H9 (cell line): Measurements from ENCODE around the gene TNRC18. TPM values are rescaled to one million over a fixed set of nuclear protein-coding genes. Genes with fewer than 3 reads are reported as not detected.

ENCODE experiments used
- DNase-seq: peaks from one replicate; pipeline ENCODE4 v3.0.0-alpha.2; 2017
- H2AFZ ChIP-seq: one replicate; pipeline ENCODE4 v1.6.1; 2013; ENCODE audit warnings: mild to moderate bottlenecking, low read length, control low read depth, moderate library complexity
- H2AK5ac ChIP-seq: 2 replicates; pipeline ENCODE4 v1.6.1; 2013; ENCODE audit warnings: low read length, control low read depth, mixed read lengths; ENCODE audit not compliant: insufficient read length
- H2BK120ac ChIP-seq: one replicate; pipeline ENCODE4 v1.6.1; 2013; ENCODE audit warnings: low read depth, mild to moderate bottlenecking, low read length, control low read depth, inconsistent platforms; ENCODE audit not compliant: poor library complexity, severe bottlenecking
- H2BK12ac ChIP-seq: 2 replicates; pipeline ENCODE4 v1.6.1; 2013; ENCODE audit warnings: low read length, control low read depth, mixed read lengths, low read depth; ENCODE audit not compliant: insufficient read length
- H2BK15ac ChIP-seq: 2 replicates; pipeline ENCODE4 v1.6.1; 2013; ENCODE audit warnings: low read depth, low read length, control low read depth
- H2BK20ac ChIP-seq: one replicate; pipeline ENCODE4 v1.6.1; 2013; ENCODE audit warnings: low read depth, mild to moderate bottlenecking, low read length, control low read depth, inconsistent platforms; ENCODE audit not compliant: poor library complexity, severe bottlenecking
- H2BK5ac ChIP-seq: 2 replicates; pipeline ENCODE4 v1.6.1; 2013; ENCODE audit warnings: low read length, control low read depth, mixed read lengths; ENCODE audit not compliant: insufficient read length
- H3K14ac ChIP-seq: 2 replicates; pipeline ENCODE4 v1.6.1; 2013; ENCODE audit warnings: low read length, control low read depth; ENCODE audit not compliant: insufficient read depth
- H3K18ac ChIP-seq: 2 replicates; pipeline ENCODE4 v1.6.1; 2013; ENCODE audit warnings: low read depth, mild to moderate bottlenecking, mixed read lengths, low read length, control low read depth; ENCODE audit not compliant: insufficient read length
- H3K23ac ChIP-seq: 2 replicates; pipeline ENCODE4 v1.6.1; 2013; ENCODE audit warnings: low read length, control low read depth, mixed read lengths, low read depth; ENCODE audit not compliant: insufficient read length
- H3K23me2 ChIP-seq: 2 replicates; pipeline ENCODE4 v1.6.1; 2013; ENCODE audit warnings: low read depth, mild to moderate bottlenecking, mixed read lengths, low read length, control low read depth; ENCODE audit not compliant: insufficient read length, poor library complexity, severe bottlenecking
- H3K27ac ChIP-seq: 2 replicates; pipeline ENCODE4 v1.5.1; 2013; ENCODE audit warnings: low read length, control low read depth, mixed read lengths, low read depth; ENCODE audit not compliant: insufficient read length
- H3K27me3 ChIP-seq: 2 replicates; pipeline ENCODE4 v1.6.1; 2013; ENCODE audit warnings: low read length, control low read depth, inconsistent platforms; ENCODE audit not compliant: insufficient read depth
- H3K4ac ChIP-seq: 2 replicates; pipeline ENCODE4 v1.6.1; 2013; ENCODE audit warnings: low read depth, mild to moderate bottlenecking, control low read depth, inconsistent platforms, low read length, moderate library complexity
- H3K4me1 ChIP-seq: 2 replicates; pipeline ENCODE4 v1.6.1; 2013; ENCODE audit warnings: low read length, control low read depth, inconsistent platforms; ENCODE audit not compliant: insufficient read depth
- H3K4me2 ChIP-seq: 2 replicates; pipeline ENCODE4 v1.6.1; 2013; ENCODE audit warnings: low read length, control low read depth, mixed read lengths; ENCODE audit not compliant: insufficient read length, insufficient read depth
- H3K56ac ChIP-seq: 2 replicates; pipeline ENCODE4 v1.6.1; 2013; ENCODE audit warnings: low read depth, mild to moderate bottlenecking, mixed read lengths, low read length, control low read depth; ENCODE audit not compliant: insufficient read length
- H3K79me1 ChIP-seq: 2 replicates; pipeline ENCODE4 v1.6.1; 2013; ENCODE audit warnings: low read depth, mild to moderate bottlenecking, moderate library complexity, low read length, control low read depth, inconsistent platforms; ENCODE audit not compliant: insufficient read depth, poor library complexity, severe bottlenecking
- H3K79me2 ChIP-seq: 2 replicates; pipeline ENCODE4 v1.6.1; 2013; ENCODE audit warnings: low read length, control low read depth, inconsistent platforms; ENCODE audit not compliant: insufficient read depth
- H3K9ac ChIP-seq: 2 replicates; pipeline ENCODE4 v1.6.1; 2013; ENCODE audit warnings: low read length, control low read depth, mixed read lengths; ENCODE audit not compliant: insufficient read length; ENCODE audit errors: extremely low read depth
- H3K9me3 ChIP-seq: one replicate; pipeline ENCODE4 v1.6.1; 2013; ENCODE audit warnings: low read depth, low read length, inconsistent platforms; ENCODE audit not compliant: control insufficient read depth
- H3T11ph ChIP-seq: one replicate; pipeline ENCODE4 v1.6.1; 2013; ENCODE audit warnings: mild to moderate bottlenecking, low read length, control low read depth, inconsistent platforms
- H4K20me1 ChIP-seq: one replicate; pipeline ENCODE4 v1.6.1; 2013; ENCODE audit not compliant: control insufficient read depth, insufficient read length, insufficient read depth
- H4K5ac ChIP-seq: 2 replicates; pipeline ENCODE4 v1.6.1; 2013; ENCODE audit warnings: low read depth, mild to moderate bottlenecking, mixed read lengths, low read length, control low read depth; ENCODE audit not compliant: insufficient read length
- H4K8ac ChIP-seq: replicated peaks from 2 replicates; pipeline ENCODE4 v1.6.1; 2013; ENCODE audit warnings: low read length, control low read depth, mixed read lengths, low read depth; ENCODE audit not compliant: insufficient read length
- H4K91ac ChIP-seq: 2 replicates; pipeline ENCODE4 v1.6.1; 2013; ENCODE audit warnings: low read depth, mild to moderate bottlenecking, moderate library complexity, mixed read lengths, low read length, control low read depth; ENCODE audit not compliant: insufficient read length
- H3K27ac Mint-ChIP-seq, 3 experiments: 2 replicates in 2 of 3; 3 replicates in 1 of 3; pipeline ENCODE4 v1.8.0; 2020 to 2021; ENCODE audit warnings: mixed read lengths in 3 of 3, mild to moderate bottlenecking in 1 of 3, moderate library complexity in 1 of 3
- H3K27me3 Mint-ChIP-seq: 2 replicates; pipeline ENCODE4 v1.8.0; 2021; ENCODE audit warnings: low read depth, mild to moderate bottlenecking, moderate library complexity, mixed read lengths
- H3K36me3 Mint-ChIP-seq, 3 experiments: 2 replicates in 2 of 3; 3 replicates in 1 of 3; pipeline ENCODE4 v1.8.0; 2020 to 2021; ENCODE audit warnings: low read depth in 3 of 3, mixed read lengths in 3 of 3; ENCODE audit not compliant: insufficient read depth in 1 of 3
- H3K4me1 Mint-ChIP-seq, 2 experiments: 2 replicates each; pipeline ENCODE4 v1.8.0; 2020; ENCODE audit warnings: mixed read lengths in 2 of 2
- H3K4me3 Mint-ChIP-seq, 2 experiments: 2 replicates in 1 of 2; 3 replicates in 1 of 2; pipeline ENCODE4 v1.8.0; 2020 to 2021; ENCODE audit warnings: mild to moderate bottlenecking in 2 of 2, mixed read lengths in 2 of 2, moderate library complexity in 1 of 2
- H3K9me3 Mint-ChIP-seq, 2 experiments: 2 replicates in 1 of 2; 3 replicates in 1 of 2; pipeline ENCODE4 v1.8.0; 2020; ENCODE audit warnings: mild to moderate bottlenecking in 2 of 2, mixed read lengths in 2 of 2, moderate library complexity in 1 of 2
- WGBS: extraction: QIAGEN DNeasy Blood & Tissue Kit; methylation state at CpG from one replicate; pipeline ENCODE4 v1.1.7; 2013; ENCODE audit warnings: missing lambda C conversion rate, low lambda C conversion rate, mixed read lengths; ENCODE audit not compliant: insufficient read length; ENCODE audit errors: extremely low coverage; 5-methylcytosine and 5-hydroxymethylcytosine counted together
- total RNA-seq: library from RNA; stranded (reverse); gene quantifications from 2 replicates; pipeline ENCODE4 v1.2.1, GENCODE V29; 2021
- TF ChIP-seq, protein P1 (sequence below): fragments of 200-600 bp; sonication (generic); conservative IDR thresholded peaks from 3 replicates; pipeline ENCODE4 v1.8.0; 2021; ENCODE audit warnings: antibody characterized with exemption, mild to moderate bottlenecking

The TNRC18 gene
- total RNA-seq, 1 experiment from 2014 or later = 21.2 TPM

DNA sequence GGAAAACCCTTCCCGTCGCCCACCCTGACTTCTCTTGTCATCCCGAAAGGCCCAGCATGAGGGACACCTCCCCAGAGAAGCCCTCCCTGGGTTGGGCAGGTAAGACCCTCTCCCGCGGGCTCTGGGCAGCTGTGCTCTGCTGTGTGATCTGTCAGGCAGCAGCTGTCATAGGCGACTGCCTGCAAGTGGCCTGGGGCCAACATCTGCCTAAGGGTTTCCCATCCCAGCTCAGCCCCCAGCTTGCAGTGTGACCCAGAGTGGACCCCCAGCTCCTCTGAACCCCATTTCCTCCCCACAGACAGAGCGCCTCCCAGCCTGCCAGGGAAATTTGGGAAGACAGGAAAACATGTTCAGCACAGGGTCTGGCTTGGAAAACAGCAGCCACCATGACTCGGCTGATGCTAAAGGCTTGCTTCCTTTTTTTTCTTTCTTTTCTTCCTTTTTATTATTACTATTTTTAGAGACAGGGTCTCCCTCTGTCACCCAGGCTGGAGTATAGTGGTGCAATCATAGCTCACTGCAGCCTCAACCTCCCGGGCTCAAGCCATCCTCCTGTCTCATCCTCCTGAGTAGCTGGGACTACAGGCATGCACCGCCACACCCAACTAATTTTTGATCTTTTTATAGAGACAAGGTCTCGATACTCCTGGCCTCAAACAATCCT lies 18.3 kb upstream of the TNRC18 start:
- peaks cover 0 to 10% of the 10 kb centered on the region in 2 experiments; a peak in 2 of 4 replicates for H3K4me1 Mint-ChIP-seq
- no peak overlapping the region for H2BK15ac ChIP-seq
- no peaks in the 10 kb centered on the region for H4K20me1 ChIP-seq
- peaks cover 2 to 11% (median 7%) of the 10 kb centered on the region in 3 experiments; a peak in 5 of 7 replicates for H3K36me3 Mint-ChIP-seq
- H3K9me3 ChIP-seq = no peaks in the 10 kb centered on the region
- H2AFZ ChIP-seq = no peak overlapping the region
- no peak overlapping the region for H2BK120ac ChIP-seq
- no peak overlapping the region for H3K14ac ChIP-seq
- H3K9me3 Mint-ChIP-seq = peaks cover 5% of the 10 kb centered on the region in 2 experiments; a peak in 2 of 5 replicates
- H3K27ac ChIP-seq = no peak overlapping the region
- no peak overlapping the region for H3K56ac ChIP-seq
- H3K4me3 Mint-ChIP-seq = no peak overlapping the region; a peak in 1 of 5 replicates
- no peak for DNase-seq
- H3T11ph ChIP-seq = no peak overlapping the region
- no peak overlapping the region for H2AK5ac ChIP-seq
- H3K18ac ChIP-seq = no peak overlapping the region
- TF ChIP-seq, protein P1, sequence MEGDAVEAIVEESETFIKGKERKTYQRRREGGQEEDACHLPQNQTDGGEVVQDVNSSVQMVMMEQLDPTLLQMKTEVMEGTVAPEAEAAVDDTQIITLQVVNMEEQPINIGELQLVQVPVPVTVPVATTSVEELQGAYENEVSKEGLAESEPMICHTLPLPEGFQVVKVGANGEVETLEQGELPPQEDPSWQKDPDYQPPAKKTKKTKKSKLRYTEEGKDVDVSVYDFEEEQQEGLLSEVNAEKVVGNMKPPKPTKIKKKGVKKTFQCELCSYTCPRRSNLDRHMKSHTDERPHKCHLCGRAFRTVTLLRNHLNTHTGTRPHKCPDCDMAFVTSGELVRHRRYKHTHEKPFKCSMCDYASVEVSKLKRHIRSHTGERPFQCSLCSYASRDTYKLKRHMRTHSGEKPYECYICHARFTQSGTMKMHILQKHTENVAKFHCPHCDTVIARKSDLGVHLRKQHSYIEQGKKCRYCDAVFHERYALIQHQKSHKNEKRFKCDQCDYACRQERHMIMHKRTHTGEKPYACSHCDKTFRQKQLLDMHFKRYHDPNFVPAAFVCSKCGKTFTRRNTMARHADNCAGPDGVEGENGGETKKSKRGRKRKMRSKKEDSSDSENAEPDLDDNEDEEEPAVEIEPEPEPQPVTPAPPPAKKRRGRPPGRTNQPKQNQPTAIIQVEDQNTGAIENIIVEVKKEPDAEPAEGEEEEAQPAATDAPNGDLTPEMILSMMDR = no peak
- H4K8ac ChIP-seq = no peak overlapping the region
- no peak overlapping the region for H2BK12ac ChIP-seq
- no peaks in the 10 kb centered on the region for H3K27me3 ChIP-seq
- no peak overlapping the region for H4K5ac ChIP-seq
- no peaks in the 10 kb centered on the region for H3K4me1 ChIP-seq
- H3K4me2 ChIP-seq = no peak overlapping the region
- H3K27me3 Mint-ChIP-seq = peaks cover 36% of the 10 kb centered on the region
- H3K9ac ChIP-seq = no peak overlapping the region
- H3K23ac ChIP-seq = no peak overlapping the region
- no peak overlapping the region for H2BK20ac ChIP-seq
- H3K23me2 ChIP-seq = no peaks in the 10 kb centered on the region
- H4K91ac ChIP-seq = no peak overlapping the region
- no peaks in the 10 kb centered on the region for H3K79me2 ChIP-seq
- no peak overlapping the region for H2BK5ac ChIP-seq
- no peaks in the 10 kb centered on the region for H3K79me1 ChIP-seq
- H3K4ac ChIP-seq = no peak overlapping the region
- no CpG with 5 or more reads among the region's 11 CpGs for WGBS
- H3K27ac Mint-ChIP-seq = peak overlapping the region in 1 of 3 experiments; percentile 23; a peak in 3 of 7 replicates
